Erythroblast (primary cell): ENCODE results near the gene REV3L.

Experiments used
- DNase-seq, 2 experiments: peaks; one replicate each; lab custom pipeline; 2025; lab: John Stamatoyannopoulos, UW
- GATA1 ChIP-seq: IDR thresholded peaks from 2 replicates; pipeline ENCODE4 v1.6.1; 2011; ENCODE audit warnings: low read depth, mild to moderate bottlenecking, control low read depth, low read length, moderate library complexity
- POLR2A ChIP-seq: IDR thresholded peaks from 2 replicates; pipeline ENCODE4 v1.6.1; 2011; ENCODE audit warnings: mild to moderate bottlenecking, low read length

Gene REV3L

GRCh38 chr6:111445861-111446267 is 37.2 kb downstream of the REV3L start:
- DNase-seq: no peak
- TF ChIP-seq GATA1: no peak
- no peak for TF ChIP-seq POLR2A

GRCh38 chr6:111444794-111445193 is 38.2 kb downstream of the REV3L start:
- TF ChIP-seq POLR2A (no peak), GATA1 (no peak)
- no peak for DNase-seq

GRCh38 chr6:111441678-111442243 is 41.3 kb downstream of the REV3L start:
- TF ChIP-seq POLR2A (no peak), GATA1 (no peak)
- no peak for DNase-seq

- no peak for TF ChIP-seq POLR2A
- no peak for TF ChIP-seq GATA1
- no peak for DNase-seq
These were observed 43.8 kb downstream of the REV3L start for GRCh38 chr6:111439171-111439570.

GRCh38 chr6:111437573-111437972 is 45.4 kb downstream of the REV3L start:
- TF ChIP-seq POLR2A: no peak
- no peak for TF ChIP-seq GATA1
- no peak for DNase-seq

GRCh38 chr6:111432511-111432910 is 50.5 kb downstream of the REV3L start:
- no peak for DNase-seq

GRCh38 chr6:111430605-111431376 is 52.2 kb downstream of the REV3L start:
- no peak for TF ChIP-seq POLR2A
- TF ChIP-seq GATA1: no peak
- peak; percentile 23 to 57 for DNase-seq

More at GRCh38 chr6:111432511-111432910, 50.5 kb downstream of the REV3L start:
- TF ChIP-seq POLR2A (no peak), GATA1 (no peak)

- TF ChIP-seq POLR2A (no peak), GATA1 (no peak)
- DNase-seq: no peak
These were observed 53.4 kb downstream of the REV3L start for GRCh38 chr6:111429571-111429970.

GRCh38 chr6:111428811-111429210 is 54.2 kb downstream of the REV3L start:
- TF ChIP-seq GATA1: no peak
- no peak for TF ChIP-seq POLR2A

GRCh38 chr6:111427341-111428116 is 55.5 kb downstream of the REV3L start:
- no peak for DNase-seq
- no peak for TF ChIP-seq GATA1
- no peak for TF ChIP-seq POLR2A

More at GRCh38 chr6:111428811-111429210, 54.2 kb downstream of the REV3L start:
- DNase-seq: no peak

- TF ChIP-seq POLR2A: no peak
- TF ChIP-seq GATA1: no peak
- DNase-seq: peak in 1 of 2 experiments; percentile 18
These were observed 58.8 kb downstream of the REV3L start for GRCh38 chr6:111423960-111424846.

- no peak for DNase-seq
- TF ChIP-seq GATA1 (no peak), POLR2A (no peak)
These were observed 59.9 kb downstream of the REV3L start for GRCh38 chr6:111423055-111423633.
